Heart right ventricle (tissue), 16 donors: ENCODE results near the gene TRAPPC2. TPM values are rescaled to one million over a fixed set of nuclear protein-coding genes. Genes with fewer than 3 reads are reported as not detected.

Experiments used
- ATAC-seq, 8 donors: fragments of 200-7000 bp; cut with Tn5 transposase; one replicate each; pipeline ENCODE4 v1.9.1; 2020; ENCODE audit warnings: mild to moderate bottlenecking in 8 of 8, moderate library complexity in 8 of 8, moderate number of reproducible peaks in 1 of 8
- DNase-seq, 2 donors: peaks; one replicate each; pipeline ENCODE4 v3.0.0-alpha.2; 2020
- H3K27ac ChIP-seq, 10 donors: fragments of 200-600 bp; sonication (generic) in 2 of 10; one replicate each; pipeline versions ENCODE4 v1.5.0 to v1.8.0; 2020 to 2022; ENCODE audit warnings: mild to moderate bottlenecking in 3 of 10
- H3K27me3 ChIP-seq, 7 donors: fragments of 200-600 bp; one replicate each; pipeline ENCODE4 v1.8.0; 2021 to 2022; ENCODE audit warnings: mild to moderate bottlenecking in 2 of 7
- H3K36me3 ChIP-seq, 9 donors: fragments of 200-600 bp; sonication (generic) in 1 of 9; one replicate each; pipeline versions ENCODE4 v1.5.0 to v1.8.0; 2020 to 2022; ENCODE audit warnings: mild to moderate bottlenecking in 2 of 9
- H3K4me1 ChIP-seq, 9 donors: fragments of 200-600 bp; sonication (generic) in 1 of 9; one replicate each; pipeline versions ENCODE4 v1.5.0 to v1.8.0; 2020 to 2022; ENCODE audit warnings: mild to moderate bottlenecking in 4 of 9
- H3K4me3 ChIP-seq, 10 donors: fragments of 200-600 bp; sonication (generic) in 2 of 10; one replicate each; pipeline versions ENCODE4 v1.5.0 to v1.8.0; 2020 to 2022; ENCODE audit warnings: mild to moderate bottlenecking in 7 of 10, moderate library complexity in 2 of 10
- H3K9me3 ChIP-seq, 11 donors: fragments of 200-600 bp in 10 of 11; sonication (generic) in 2 of 11; one replicate each; pipeline versions ENCODE4 v1.5.0 to v1.8.0; 2013 to 2022; ENCODE audit warnings: mild to moderate bottlenecking in 2 of 11, control low read depth in 1 of 11, moderate library complexity in 1 of 11
- CTCF ChIP-seq, 9 donors: fragments of 200-600 bp; sonication (generic) in 2 of 9; IDR thresholded peaks; one replicate each; pipeline versions ENCODE4 v1.5.0 to v1.8.0; 2021 to 2022; ENCODE audit warnings: antibody characterized with exemption in 9 of 9, mild to moderate bottlenecking in 5 of 9, moderate library complexity in 1 of 9
- WGBS, 2 donors: extraction: QIAGEN DNeasy Blood & Tissue Kit; methylation state at CpG; one replicate each; pipeline ENCODE4 v1.1.7; 2013; ENCODE audit warnings: inconsistent platforms in 1 of 2; 5-methylcytosine and 5-hydroxymethylcytosine counted together
- intact Hi-C, 10 donors: fragments of 100-400 bp; cut with DNase I; formaldehyde crosslinking; loops; one replicate each; pipeline versions ENCODE4 v1.11.1 to v1.14.2; 2022
- polyA plus RNA-seq, 2 donors: library from polyadenylated mRNA; stranded (reverse); fragments of 200-250 nt; gene quantifications; one replicate each; pipeline ENCODE4 v1.2.3, GENCODE V29; 2013
- total RNA-seq, 10 donors: library from RNA; stranded (reverse); fragmentation: NEBNext Ultra II Directional in 3 of 10; extraction: Animal tissue kit (Norgen Biotek cat#: 25700) in 3 of 10; gene quantifications; one replicate each; pipeline versions ENCODE4 v1.2.1 to v1.2.4, GENCODE V29; 2021 to 2023
- donor health status: Arrhythmogenic right ventricular cardiomyopathy.
- donor health status: ischemic (EF 13 %, LVEDD 7.1; RV severe dilation, severe dysfunction).
- donor health status: healthy with polysubstance abuse.
- donor health status: DM: no; HTN: yes; CAD: no.
- donor health status: DM: no; HTN: no; CAD: no.
- donor health status: ischemic (EF 25% LVEDD 6.9; RV normal size, moderate dysfunction).
- donor health status: ischemic (EF 25% LVEDD 5.7; RV mildly dilated, moderate dysfunction).
- donor health status: healthy.
- donor health status: DM: yes; HTN: yes; CAD: no.
- donor health status: Ischemic cardiomyopathy.
- donor health status: ischemic (EF 35%, LVEDD 5.7; RV mildly dilated, moderate dysfunction).
- donor health status: nonischemic (EF 11% LVEDD 7.7; RV severe dilation, severe dysfunction).
- donor health status: DM: yes; HTN: yes; CAD: no.
- donor health status: PGD.
- donor health status: ischemic (EF 29% LVEDD 5.4; RV normal size, mild dysfunction).
- donor health status: nonischemic (EF 23%, LVEDD 6.1; RV moderate dilation, normal function).

The TRAPPC2 gene
- total and polyA plus RNA-seq, 12 donors, result 3.8 to 9.3 (median 6.0) TPM

- no peak for TF ChIP-seq CTCF (IDR thresholded peaks at IDR 0.05)
- DNase-seq (no peak), ATAC-seq (peak in 1 of 8 donors; percentile 55)
- 53 to 54% methylated on average over 7 of the region's 7 CpGs for WGBS, 2 donors
- H3K9me3 ChIP-seq, result no peaks in the 10 kb centered on the region
- H3K36me3 ChIP-seq, result peaks cover 0 to 24% (median 0%) of the 10 kb centered on the region in 9 donors
- peaks cover 0 to 4% (median 0%) of the 10 kb centered on the region in 7 donors for H3K27me3 ChIP-seq
- peaks cover 0 to 22% (median 0%) of the 10 kb centered on the region in 9 donors for H3K4me1 ChIP-seq
- H3K4me3 ChIP-seq, result no peak overlapping the region
- intact Hi-C loops, result no loop called here
- no peak overlapping the region for H3K27ac ChIP-seq
Observed at GRCh38 chrX:13721819-13722519, 12.5 kb downstream of the TRAPPC2 start.

GRCh38 chrX:13721371-13721770 is 13.0 kb downstream of the TRAPPC2 start:
- no peak for DNase-seq
- intact Hi-C loops, result no loop called here
- ATAC-seq, result no peak
- 69 to 76% methylated on average over 4 of the region's 4 CpGs for WGBS, 2 donors
- no peaks in the 10 kb centered on the region for H3K9me3 ChIP-seq
- peaks cover 0 to 4% (median 0%) of the 10 kb centered on the region in 7 donors for H3K27me3 ChIP-seq
- H3K36me3 ChIP-seq, result peaks cover 0 to 28% (median 0%) of the 10 kb centered on the region in 9 donors
- no peak overlapping the region for H3K27ac ChIP-seq
- no peak overlapping the region for H3K4me3 ChIP-seq
- TF ChIP-seq CTCF (IDR thresholded peaks at IDR 0.05), result no peak
- peaks cover 0 to 22% (median 0%) of the 10 kb centered on the region in 9 donors for H3K4me1 ChIP-seq

GRCh38 chrX:13719192-13719856 is 15.1 kb downstream of the TRAPPC2 start:
- peaks cover 0 to 4% (median 0%) of the 10 kb centered on the region in 7 donors for H3K27me3 ChIP-seq
- H3K4me1 ChIP-seq, result peaks cover 0 to 22% (median 0%) of the 10 kb centered on the region in 9 donors
- no peak overlapping the region for H3K4me3 ChIP-seq
- TF ChIP-seq CTCF (IDR thresholded peaks at IDR 0.05), result no peak
- WGBS, 2 donors, result 90 to 91% methylated on average over 3 of the region's 3 CpGs
- peak overlapping the region in 3 of 10 donors; percentile 6 to 51 (median 25) for H3K27ac ChIP-seq
- DNase-seq (no peak), ATAC-seq (peak in 1 of 8 donors; percentile 35)
- H3K36me3 ChIP-seq, result peaks cover 0 to 48% (median 0%) of the 10 kb centered on the region in 9 donors
- no peaks in the 10 kb centered on the region for H3K9me3 ChIP-seq
- intact Hi-C loops, result no loop called here

- TF ChIP-seq CTCF (IDR thresholded peaks at IDR 0.05), result no peak
- DNase-seq, result peak in 1 of 2 donors; percentile 8
- WGBS, 2 donors, result 52 to 58% methylated on average over 7 of the region's 7 CpGs
- Histone ChIP-seq H3K4me1 (peaks cover 0 to 22% (median 0%) of the 10 kb centered on the region in 9 donors), H3K4me3 (no peak overlapping the region), H3K9me3 (no peaks in the 10 kb centered on the region), H3K27ac (peak overlapping the region in 5 of 10 donors; percentile 1 to 52 (median 40)), H3K36me3 (peaks cover 0 to 62% (median 0%) of the 10 kb centered on the region in 9 donors), H3K27me3 (peaks cover 0 to 4% (median 0%) of the 10 kb centered on the region in 7 donors)
- peak in 7 of 8 donors; percentile 22 to 76 (median 69) for ATAC-seq
- intact Hi-C loops, result no loop called here
Observed at GRCh38 chrX:13717700-13718472, 16.5 kb downstream of the TRAPPC2 start.
